Activated CD4-positive, alpha-beta T cell treated with anti-CD3 and anti-CD28 coated beads for 36 hours (primary cell): ENCODE data around the gene PARP8. TPM values are rescaled to one million over a fixed set of nuclear protein-coding genes. Genes with fewer than 3 reads are reported as not detected.

Source experiments
- ATAC-seq: fragments of 200-7000 bp; cut with Tn5 transposase; one replicate; pipeline ENCODE4 v1.10.0; 2021; ENCODE audit warnings: mild to moderate bottlenecking, moderate library complexity
- CTCF ChIA-PET: fragments of 350-600 bp; sonication (Branson Sonifier 250); formaldehyde crosslinking; loops from one replicate; lab custom pipeline; 2021; ENCODE audit warnings: antibody characterized with exemption; lab: Charles Lee
- POLR2A ChIA-PET: fragments of 350-600 bp; sonication (Branson Sonifier 250); formaldehyde crosslinking; loops from one replicate; lab custom pipeline; 2021; ENCODE audit warnings: antibody characterized with exemption, inconsistent platforms; lab: Charles Lee
- DNase-seq: peaks from one replicate; pipeline ENCODE4 v3.0.0-alpha.2; 2020
- H3K27ac Mint-ChIP-seq: one replicate; pipeline ENCODE4 v1.8.0; 2021; ENCODE audit warnings: mixed read lengths
- H3K27me3 Mint-ChIP-seq: one replicate; pipeline ENCODE4 v1.8.0; 2021; ENCODE audit warnings: mixed read lengths
- H3K36me3 Mint-ChIP-seq: one replicate; pipeline ENCODE4 v1.8.0; 2021; ENCODE audit warnings: low read depth, mixed read lengths
- H3K4me1 Mint-ChIP-seq: one replicate; pipeline ENCODE4 v1.8.0; 2021; ENCODE audit warnings: mixed read lengths
- H3K4me3 Mint-ChIP-seq: one replicate; pipeline ENCODE4 v1.8.0; 2021; ENCODE audit warnings: mild to moderate bottlenecking, moderate library complexity, mixed read lengths
- H3K9me3 Mint-ChIP-seq: one replicate; pipeline ENCODE4 v1.8.0; 2021; ENCODE audit warnings: low read depth, mixed read lengths
- intact Hi-C, 2 experiments: fragments of 100-400 bp; cut with DNase I in 1 of 2; cut with micrococcal nuclease in 1 of 2; formaldehyde crosslinking; loops; one replicate each; pipeline versions ENCODE4 v1.14.2 to v1.15.1; 2022 to 2024; cut with DNase I, micrococcal nuclease
- total RNA-seq, 2 experiments: library from RNA; stranded (reverse); gene quantifications; one replicate each; pipeline ENCODE4 v1.2.3, GENCODE V29; 2021

PARP8 gene
- total RNA-seq, 2 experiments from 2014 or later, result 31.7 to 38.8 TPM

DNA sequence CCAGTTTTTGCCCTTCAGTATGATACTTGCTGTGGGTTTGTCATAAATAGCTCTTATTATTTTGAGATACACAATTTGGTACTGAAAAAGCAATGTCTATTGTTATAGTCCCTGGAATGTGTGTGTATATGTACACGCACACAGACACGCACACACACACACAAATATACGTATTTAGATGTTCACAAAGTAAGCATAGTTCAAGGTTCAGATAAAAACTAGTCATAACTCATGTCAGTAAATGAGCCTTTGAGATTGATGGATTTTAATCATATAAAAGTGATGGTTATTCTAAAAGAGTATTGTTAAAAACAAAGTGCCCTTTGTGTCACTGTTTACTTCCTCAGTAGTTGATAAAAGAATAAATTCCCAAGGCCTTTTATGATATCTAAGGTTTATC is 147.3 kb downstream of the PARP8 start:
- Mint-ChIP-seq H3K4me1 (no peaks in the 10 kb centered on the region), H3K4me3 (no peak overlapping the region), H3K9me3 (peaks cover 5% of the 10 kb centered on the region), H3K36me3 (peaks cover 32% of the 10 kb centered on the region), H3K27ac (no peak overlapping the region), H3K27me3 (no peaks in the 10 kb centered on the region)
- DNase-seq, result no peak
- CTCF ChIA-PET, result no interaction called here
- intact Hi-C loops, result no loop called here
- ATAC-seq, result no peak
- POLR2A ChIA-PET, result no interaction called here

DNA sequence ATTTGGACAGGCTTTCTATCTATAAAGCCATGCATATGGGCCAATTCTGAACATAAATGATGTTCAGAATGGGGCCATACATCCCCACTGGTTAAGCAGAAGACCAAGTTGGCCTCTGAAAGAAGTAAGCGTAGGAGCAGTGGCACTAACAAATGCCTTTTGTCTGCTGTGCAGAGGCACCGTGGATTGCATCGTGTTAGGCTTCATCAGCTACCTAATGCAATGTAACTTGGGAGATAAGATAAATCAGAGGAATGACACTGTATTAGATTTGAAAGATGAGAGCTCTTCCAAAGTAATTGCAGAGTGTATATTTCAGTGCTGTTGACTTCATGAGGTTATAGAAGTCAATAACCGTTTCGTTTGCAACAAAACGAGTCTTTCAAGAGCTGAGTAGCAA is 148.1 kb downstream of the PARP8 start:
- Mint-ChIP-seq H3K4me3 (no peak overlapping the region), H3K36me3 (peaks cover 33% of the 10 kb centered on the region), H3K27me3 (no peaks in the 10 kb centered on the region), H3K27ac (no peak overlapping the region), H3K4me1 (no peaks in the 10 kb centered on the region), H3K9me3 (peaks cover 5% of the 10 kb centered on the region)
- no peak for ATAC-seq
- no peak for DNase-seq
- POLR2A ChIA-PET, result no interaction called here
- CTCF ChIA-PET, result interaction anchor here (0.6 kb wide), 1 partner anchor 10 kb away, joined by 3 read pairs; no protein-coding TSS in a partner anchor
- intact Hi-C loops, result no loop called here

DNA sequence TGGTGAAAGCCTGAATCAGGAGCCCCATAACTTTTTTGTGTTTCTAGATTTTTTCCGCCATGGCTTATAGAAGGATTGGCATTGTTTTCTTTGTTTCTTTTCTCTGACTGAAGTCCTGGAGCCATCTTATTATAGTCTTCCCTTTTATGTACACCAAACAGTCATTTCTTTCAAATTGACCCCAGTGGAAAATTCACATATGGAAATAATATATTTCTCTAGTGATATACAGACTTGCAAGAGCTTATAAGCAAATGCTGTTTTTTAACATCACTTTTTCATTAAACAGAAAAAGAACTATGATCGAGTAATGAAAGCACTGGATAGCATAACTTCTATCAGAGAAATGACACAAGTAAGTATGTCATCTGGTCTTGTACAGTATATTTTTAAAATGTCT is 155.6 kb downstream of the PARP8 start:
- H3K27me3 Mint-ChIP-seq, result no peaks in the 10 kb centered on the region
- ATAC-seq, result no peak
- no peak for DNase-seq
- H3K36me3 Mint-ChIP-seq, result peaks cover 32% of the 10 kb centered on the region
- H3K9me3 Mint-ChIP-seq, result no peaks in the 10 kb centered on the region
- H3K27ac Mint-ChIP-seq, result no peak overlapping the region
- H3K4me3 Mint-ChIP-seq, result no peak overlapping the region
- H3K4me1 Mint-ChIP-seq, result no peaks in the 10 kb centered on the region
- POLR2A ChIA-PET, result no interaction called here
- intact Hi-C loops, result no loop called here
- CTCF ChIA-PET, result interaction anchor here (0.9 kb wide), 1 partner anchor 17 kb away, joined by 3 read pairs; no protein-coding TSS in a partner anchor

DNA sequence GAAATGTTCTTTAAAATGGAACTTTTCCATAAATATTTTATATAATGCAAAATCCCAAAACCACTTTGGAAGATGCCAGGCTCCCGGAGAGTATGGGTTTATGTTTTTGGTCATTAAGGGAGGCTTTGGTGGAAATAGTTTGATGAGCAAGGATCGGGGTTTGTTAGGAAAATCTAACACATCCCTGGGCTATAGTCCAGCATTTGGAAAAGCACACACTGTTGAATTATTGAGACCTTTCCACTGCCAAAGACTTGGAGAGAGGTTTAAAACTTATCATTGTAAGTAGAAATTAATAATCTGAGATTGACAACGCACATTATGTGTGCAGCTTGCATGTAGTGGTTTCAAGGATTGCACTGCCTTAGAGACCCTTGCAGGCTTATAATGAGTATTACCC is 156.3 kb downstream of the PARP8 start:
- ChIA-PET CTCF (interaction anchor here (0.9 kb wide), 1 partner anchor 18 kb away, joined by 3 read pairs; no protein-coding TSS in a partner anchor), POLR2A (no interaction called here)
- intact Hi-C loops, result no loop called here
- ATAC-seq (no peak), DNase-seq (no peak)
- H3K4me1 Mint-ChIP-seq, result no peaks in the 10 kb centered on the region
- no peaks in the 10 kb centered on the region for H3K27me3 Mint-ChIP-seq
- H3K9me3 Mint-ChIP-seq, result no peaks in the 10 kb centered on the region
- peaks cover 31% of the 10 kb centered on the region for H3K36me3 Mint-ChIP-seq
- H3K4me3 Mint-ChIP-seq, result no peak overlapping the region
- no peak overlapping the region for H3K27ac Mint-ChIP-seq

DNA sequence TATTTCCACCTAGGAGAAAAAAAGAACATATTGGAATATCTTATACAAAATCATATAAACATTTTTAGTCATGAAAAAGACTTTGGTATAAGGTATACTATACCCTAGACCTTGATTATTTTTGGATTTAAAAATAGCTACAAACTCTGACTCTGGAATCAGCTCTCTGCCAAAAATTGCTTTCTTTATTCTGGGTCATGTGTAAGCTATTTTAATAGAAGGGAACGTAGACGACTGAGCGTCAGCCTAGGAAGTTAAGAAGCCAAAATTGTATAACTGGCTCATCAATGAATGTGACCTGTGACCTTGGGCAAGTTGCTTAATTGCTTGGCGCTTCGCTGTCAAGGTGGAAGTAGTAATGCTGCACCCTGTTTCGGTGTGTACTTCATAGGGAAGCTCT is 157.1 kb downstream of the PARP8 start:
- intact Hi-C loops, result no loop called here
- H3K27ac Mint-ChIP-seq, result no peak overlapping the region
- peaks cover 35% of the 10 kb centered on the region for H3K36me3 Mint-ChIP-seq
- CTCF ChIA-PET, result no interaction called here
- H3K27me3 Mint-ChIP-seq, result no peaks in the 10 kb centered on the region
- no peaks in the 10 kb centered on the region for H3K9me3 Mint-ChIP-seq
- POLR2A ChIA-PET, result no interaction called here
- DNase-seq, result no peak
- no peak for ATAC-seq
- no peak overlapping the region for H3K4me3 Mint-ChIP-seq
- no peaks in the 10 kb centered on the region for H3K4me1 Mint-ChIP-seq

DNA sequence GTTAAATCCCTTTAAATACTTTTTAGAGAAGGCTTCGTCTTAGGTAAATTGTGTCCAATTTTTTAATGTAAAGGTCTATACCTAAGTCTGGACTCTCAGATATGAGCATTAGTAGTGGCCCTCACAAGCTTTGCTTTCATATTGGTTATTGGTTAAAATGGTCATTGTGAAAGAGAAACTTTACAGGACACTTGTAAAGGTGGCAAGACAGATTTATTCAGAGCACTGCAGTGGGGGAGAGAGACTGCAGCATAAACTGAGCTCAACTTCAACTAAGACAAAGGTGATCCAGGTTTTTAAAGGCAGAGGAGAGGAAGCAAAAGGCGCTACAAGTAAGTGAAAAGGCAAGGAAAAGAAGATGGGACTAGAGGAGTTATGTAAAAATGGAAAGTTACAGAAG is 157.7 kb downstream of the PARP8 start:
- ChIA-PET POLR2A (no interaction called here), CTCF (interaction anchor here (0.9 kb wide), 1 partner anchor 9 kb away, joined by 3 read pairs; no protein-coding TSS in a partner anchor)
- ATAC-seq (no peak), DNase-seq (no peak)
- H3K27ac Mint-ChIP-seq, result no peak overlapping the region
- H3K4me3 Mint-ChIP-seq, result no peak overlapping the region
- H3K9me3 Mint-ChIP-seq, result no peaks in the 10 kb centered on the region
- intact Hi-C loops, result no loop called here
- no peaks in the 10 kb centered on the region for H3K27me3 Mint-ChIP-seq
- no peaks in the 10 kb centered on the region for H3K4me1 Mint-ChIP-seq
- peaks cover 33% of the 10 kb centered on the region for H3K36me3 Mint-ChIP-seq

DNA sequence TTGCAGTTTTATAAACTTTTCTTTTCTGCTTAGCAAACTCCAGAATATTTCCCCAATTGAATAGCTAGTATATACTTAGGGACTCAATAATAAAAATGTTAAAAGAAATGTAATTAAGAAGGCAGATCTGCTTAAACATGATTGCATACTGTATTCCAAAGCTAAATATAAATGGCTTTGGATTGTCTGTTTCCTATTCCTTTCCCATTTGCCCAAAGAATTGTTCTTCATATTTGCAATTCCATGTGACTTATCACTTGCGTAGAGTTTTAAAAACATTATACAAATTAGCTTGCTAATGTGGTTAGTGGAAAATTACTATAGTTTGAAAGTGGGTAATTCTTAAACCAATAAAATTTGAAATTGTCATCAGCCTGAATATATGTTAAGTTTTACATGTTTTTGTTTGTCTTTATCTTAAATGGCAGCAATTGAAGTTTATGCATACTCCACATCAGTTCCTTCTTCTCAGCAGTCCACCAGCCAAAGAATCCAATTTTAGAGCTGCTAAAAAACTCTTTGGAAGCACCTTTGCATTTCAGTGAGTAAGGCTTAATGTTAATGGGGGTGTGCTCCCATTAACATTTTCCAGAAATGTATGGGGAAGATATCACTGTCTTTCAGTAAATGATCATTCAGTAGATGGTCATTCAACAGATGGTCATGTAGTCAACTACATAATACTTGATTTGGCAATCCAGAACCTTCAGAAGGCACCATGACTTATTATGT is 161.2 kb downstream of the PARP8 start:
- ATAC-seq (no peak), DNase-seq (no peak)
- no peaks in the 10 kb centered on the region for H3K27me3 Mint-ChIP-seq
- no peak overlapping the region for H3K4me3 Mint-ChIP-seq
- H3K9me3 Mint-ChIP-seq, result no peaks in the 10 kb centered on the region
- ChIA-PET CTCF (interaction anchor here (0.7 to 1.2 kb wide), 2 partner anchors 9 to 43 kb away, joined by 3 to 4 read pairs; no protein-coding TSS in a partner anchor), POLR2A (no interaction called here)
- H3K27ac Mint-ChIP-seq, result no peak overlapping the region
- intact Hi-C loops, result no loop called here
- no peaks in the 10 kb centered on the region for H3K4me1 Mint-ChIP-seq
- peaks cover 25% of the 10 kb centered on the region for H3K36me3 Mint-ChIP-seq

DNA sequence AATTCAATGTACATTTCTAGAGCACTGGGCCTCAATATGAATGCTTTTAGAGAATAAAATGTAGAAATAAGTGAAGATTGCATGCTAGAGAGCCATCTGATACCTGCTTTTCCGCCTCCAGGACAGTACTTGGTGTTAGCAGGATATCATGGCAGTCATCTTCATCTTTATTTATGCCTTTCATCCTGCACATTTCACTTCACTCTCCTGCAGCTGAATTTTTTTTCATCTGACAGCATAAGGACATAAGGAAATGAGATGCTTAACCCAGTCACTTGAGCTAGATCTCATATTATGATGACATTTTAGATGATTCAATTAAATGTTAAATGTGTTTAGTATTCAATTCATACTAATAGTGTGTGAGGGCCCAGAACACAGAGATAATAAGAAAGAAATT is 162.6 kb downstream of the PARP8 start:
- no peak overlapping the region for H3K27ac Mint-ChIP-seq
- H3K4me1 Mint-ChIP-seq, result no peaks in the 10 kb centered on the region
- POLR2A ChIA-PET, result no interaction called here
- H3K27me3 Mint-ChIP-seq, result no peaks in the 10 kb centered on the region
- CTCF ChIA-PET, result interaction anchor here (1.2 kb wide), 1 partner anchor 12 kb away, joined by 3 read pairs; no protein-coding TSS in a partner anchor
- intact Hi-C loops, result no loop called here
- H3K36me3 Mint-ChIP-seq, result peaks cover 18% of the 10 kb centered on the region
- DNase-seq (no peak), ATAC-seq (no peak)
- H3K4me3 Mint-ChIP-seq, result no peak overlapping the region
- H3K9me3 Mint-ChIP-seq, result no peaks in the 10 kb centered on the region

DNA sequence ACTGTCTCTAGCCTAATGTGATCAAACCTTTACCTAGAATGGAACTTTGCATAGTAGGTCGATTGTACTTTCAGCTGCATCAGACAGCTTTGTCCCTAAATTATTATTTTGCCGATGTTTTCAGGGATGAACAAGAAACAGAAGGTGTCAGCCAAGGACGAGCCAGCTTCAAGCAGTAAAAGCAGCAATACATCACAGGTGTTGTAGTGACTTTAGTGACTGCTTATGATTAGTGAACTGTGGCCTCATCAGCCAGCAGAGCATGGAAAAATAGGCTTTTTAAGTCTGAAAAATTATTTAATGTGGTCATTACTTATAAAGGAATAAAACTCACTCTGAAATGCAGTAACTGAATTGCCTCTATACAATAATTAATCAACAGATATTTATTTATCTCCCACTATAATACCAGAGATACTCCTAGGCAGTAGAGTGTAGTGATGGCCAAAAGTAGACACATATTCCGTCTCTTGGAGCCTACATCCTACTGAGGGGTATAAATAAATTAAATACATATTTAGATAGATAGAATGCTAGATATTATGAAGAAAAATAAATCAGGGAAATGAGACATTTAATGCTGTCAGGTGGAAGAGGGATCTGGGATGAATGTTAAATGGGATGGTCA is 166.3 kb downstream of the PARP8 start:
- no peaks in the 10 kb centered on the region for H3K9me3 Mint-ChIP-seq
- no peaks in the 10 kb centered on the region for H3K27me3 Mint-ChIP-seq
- ATAC-seq, result no peak
- no peak for DNase-seq
- intact Hi-C loops, result no loop called here
- ChIA-PET CTCF (no interaction called here), POLR2A (no interaction called here)
- H3K4me1 Mint-ChIP-seq, result no peaks in the 10 kb centered on the region
- peaks cover 15% of the 10 kb centered on the region for H3K36me3 Mint-ChIP-seq
- no peak overlapping the region for H3K27ac Mint-ChIP-seq
- H3K4me3 Mint-ChIP-seq, result no peak overlapping the region

DNA sequence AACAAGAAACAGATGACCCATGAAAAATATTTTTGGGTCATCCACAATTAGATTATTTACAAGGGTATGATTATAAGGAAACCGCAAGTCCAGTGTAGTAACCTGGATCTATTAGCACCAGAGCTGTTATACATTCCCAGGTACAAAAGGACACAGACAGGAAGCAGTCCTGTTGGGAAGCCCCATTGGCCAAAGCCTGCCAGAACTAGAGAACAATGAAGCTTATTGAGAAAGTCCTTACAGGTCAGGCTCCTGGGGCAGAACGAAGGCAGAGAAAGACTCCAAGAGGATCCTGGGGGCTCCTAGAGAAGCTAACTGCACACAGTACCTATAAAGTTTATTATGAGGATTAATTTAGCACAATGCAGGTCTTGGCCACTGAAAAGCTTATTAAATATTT is 169.9 kb downstream of the PARP8 start:
- Mint-ChIP-seq H3K27ac (no peak overlapping the region), H3K4me3 (no peak overlapping the region), H3K27me3 (no peaks in the 10 kb centered on the region), H3K4me1 (no peaks in the 10 kb centered on the region), H3K36me3 (peaks cover 19% of the 10 kb centered on the region), H3K9me3 (no peaks in the 10 kb centered on the region)
- CTCF ChIA-PET, result interaction anchor here (1.1 to 1.2 kb wide), 2 partner anchors 9 to 12 kb away, joined by 3 to 4 read pairs; no protein-coding TSS in a partner anchor
- ATAC-seq (no peak), DNase-seq (no peak)
- POLR2A ChIA-PET, result no interaction called here
- intact Hi-C loops, result no loop called here

DNA sequence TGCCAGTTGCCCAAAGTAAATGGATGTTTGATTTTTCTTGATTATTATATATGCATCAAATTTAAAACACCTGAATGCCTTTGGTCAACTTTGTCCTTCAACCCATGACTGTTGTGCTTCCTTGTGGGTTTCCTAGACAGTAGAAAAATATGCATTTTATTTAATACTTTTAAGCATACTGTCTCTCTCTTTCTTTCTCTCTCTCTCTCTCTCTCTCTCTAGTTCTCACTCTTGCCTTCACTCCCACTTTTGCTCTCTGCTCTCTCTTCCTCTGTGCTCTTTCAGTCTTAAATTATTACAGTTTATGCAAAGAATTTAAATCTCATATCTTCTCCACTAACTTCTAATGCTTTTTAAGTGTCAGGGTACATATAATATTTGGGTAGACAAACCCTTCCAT is 173.0 kb downstream of the PARP8 start:
- ChIA-PET POLR2A (no interaction called here), CTCF (no interaction called here)
- no peak overlapping the region for H3K27ac Mint-ChIP-seq
- H3K4me3 Mint-ChIP-seq, result no peak overlapping the region
- no peak for DNase-seq
- ATAC-seq, result no peak
- intact Hi-C loops, result no loop called here
- no peaks in the 10 kb centered on the region for H3K4me1 Mint-ChIP-seq
- H3K27me3 Mint-ChIP-seq, result no peaks in the 10 kb centered on the region
- H3K36me3 Mint-ChIP-seq, result peaks cover 20% of the 10 kb centered on the region
- no peaks in the 10 kb centered on the region for H3K9me3 Mint-ChIP-seq

DNA sequence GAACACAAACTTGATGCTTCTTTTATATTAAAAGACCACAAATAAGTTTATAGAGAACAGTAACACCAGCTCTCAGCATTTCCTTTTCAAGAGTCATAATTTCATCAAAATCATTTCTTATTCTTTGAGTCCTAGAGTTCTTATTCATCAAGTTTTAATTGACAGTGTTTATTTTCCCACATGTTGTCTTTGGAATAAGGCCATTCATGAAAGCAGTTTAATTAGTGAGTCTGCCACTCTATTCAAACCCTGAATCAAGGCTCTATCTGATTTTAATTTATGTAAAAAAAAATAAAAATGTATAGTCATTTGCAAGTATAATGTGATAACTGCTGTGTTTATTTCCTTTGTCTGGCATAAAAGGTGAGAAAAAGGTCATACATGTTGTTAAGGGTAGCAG is 176.7 kb downstream of the PARP8 start:
- Mint-ChIP-seq H3K4me1 (no peaks in the 10 kb centered on the region), H3K27me3 (no peaks in the 10 kb centered on the region), H3K4me3 (no peak overlapping the region), H3K9me3 (no peaks in the 10 kb centered on the region), H3K27ac (no peak overlapping the region), H3K36me3 (peaks cover 15% of the 10 kb centered on the region)
- no peak for DNase-seq
- CTCF ChIA-PET, result no interaction called here
- intact Hi-C loops, result no loop called here
- no peak for ATAC-seq
- POLR2A ChIA-PET, result no interaction called here
